Measurements from ENCODE around the gene TNIP1.

Gene TNIP1

GRCh38 chr5:151105561-151105960 is 24.7 kb upstream of the TNIP1 start:
- no peak for DNase-seq (ENCODE audit: low read depth)

GRCh38 chr5:151104795-151105194 is 24.0 kb upstream of the TNIP1 start:
- peak; percentile 86 for DNase-seq (ENCODE audit: low read depth)

- no peak for DNase-seq (ENCODE audit: low read depth)
Observed at GRCh38 chr5:151101746-151102145, 20.9 kb upstream of the TNIP1 start.

- no peak for DNase-seq (ENCODE audit: low read depth)
Observed at GRCh38 chr5:151101151-151101550, 20.3 kb upstream of the TNIP1 start.

GRCh38 chr5:151100681-151101080 is 19.8 kb upstream of the TNIP1 start:
- no peak for DNase-seq (ENCODE audit: low read depth)

GRCh38 chr5:151098768-151099121 is 17.9 kb upstream of the TNIP1 start:
- no peak for DNase-seq (ENCODE audit: low read depth)

GRCh38 chr5:151097820-151098767 is 17.3 kb upstream of the TNIP1 start:
- DNase-seq (ENCODE audit: low read depth), result no peak

GRCh38 chr5:151097061-151097460 is 16.2 kb upstream of the TNIP1 start:
- no peak for DNase-seq (ENCODE audit: low read depth)

- no peak for DNase-seq (ENCODE audit: low read depth)
Observed at GRCh38 chr5:151096001-151096373, 15.2 kb upstream of the TNIP1 start.

GRCh38 chr5:151095341-151096000 is 14.6 kb upstream of the TNIP1 start:
- no peak for DNase-seq (ENCODE audit: low read depth)

GRCh38 chr5:151094852-151095245 is 14.0 kb upstream of the TNIP1 start:
- DNase-seq (ENCODE audit: low read depth), result no peak

- DNase-seq (ENCODE audit: low read depth), result no peak
Observed at GRCh38 chr5:151094030-151094851, 13.4 kb upstream of the TNIP1 start.

GRCh38 chr5:151093476-151093889 is 12.6 kb upstream of the TNIP1 start:
- peak; percentile 97 for DNase-seq (ENCODE audit: low read depth)

- no peak for DNase-seq (ENCODE audit: low read depth)
Observed at GRCh38 chr5:151092762-151093161, 11.9 kb upstream of the TNIP1 start.

GRCh38 chr5:151089726-151090125 is 8.9 kb upstream of the TNIP1 start:
- no peak for DNase-seq (ENCODE audit: low read depth)

GRCh38 chr5:151088986-151089385 is 8.2 kb upstream of the TNIP1 start:
- no peak for DNase-seq (ENCODE audit: low read depth)

GRCh38 chr5:151087486-151087885 is 6.7 kb upstream of the TNIP1 start:
- no peak for DNase-seq (ENCODE audit: low read depth)

- no peak for DNase-seq (ENCODE audit: low read depth)
Observed at GRCh38 chr5:151086905-151087360, 6.1 kb upstream of the TNIP1 start.

GRCh38 chr5:151086192-151086869 is 5.5 kb upstream of the TNIP1 start:
- DNase-seq (ENCODE audit: low read depth), result no peak

GRCh38 chr5:151085517-151086041 is 4.7 kb upstream of the TNIP1 start:
- no peak for DNase-seq (ENCODE audit: low read depth)

- DNase-seq (ENCODE audit: low read depth), result no peak
Observed at GRCh38 chr5:151084363-151084762, 3.5 kb upstream of the TNIP1 start.

All from GM04503 (cell line).